Measurements from ENCODE around the gene RPL13A.

- TF ChIP-seq POLR2AphosphoS5 (IDR thresholded peaks at IDR 0.05; ENCODE audit: low read depth), result no peak
- TF ChIP-seq EZH2 (IDR thresholded peaks at IDR 0.05; ENCODE audit: low read depth, unreplicated experiment), result no peak
- no peak for TF ChIP-seq REST (IDR thresholded peaks at IDR 0.05; ENCODE audit: unreplicated experiment)
- no peak for TF ChIP-seq CTCF (conservative IDR thresholded peaks at IDR 0.05; ENCODE audit: low read depth in 2 of 2)
- no peak for TF ChIP-seq JUNB (IDR thresholded peaks at IDR 0.05; ENCODE audit: unreplicated experiment)
- TF ChIP-seq CREB1 (CRISPR knock-in tag; IDR thresholded peaks at IDR 0.05; ENCODE audit: low read depth), result no peak
- no peak for TF ChIP-seq ZNF331 (CRISPR knock-in tag; IDR thresholded peaks at IDR 0.05; ENCODE audit: low read depth)
- TF ChIP-seq NANOG (IDR thresholded peaks at IDR 0.05; ENCODE audit: borderline replicate concordance), result no peak
- TF ChIP-seq EZH2phosphoT487 (IDR thresholded peaks at IDR 0.05; ENCODE audit: unreplicated experiment), result no peak
- TF ChIP-seq ETS1 (IDR thresholded peaks at IDR 0.05), result no peak
Observed at GRCh38 chr19:49456326-49456725, 31.1 kb upstream of the RPL13A start.

All from GM23338 (cell line).